ENCODE measurements around the gene SPOCK1.

DNA sequence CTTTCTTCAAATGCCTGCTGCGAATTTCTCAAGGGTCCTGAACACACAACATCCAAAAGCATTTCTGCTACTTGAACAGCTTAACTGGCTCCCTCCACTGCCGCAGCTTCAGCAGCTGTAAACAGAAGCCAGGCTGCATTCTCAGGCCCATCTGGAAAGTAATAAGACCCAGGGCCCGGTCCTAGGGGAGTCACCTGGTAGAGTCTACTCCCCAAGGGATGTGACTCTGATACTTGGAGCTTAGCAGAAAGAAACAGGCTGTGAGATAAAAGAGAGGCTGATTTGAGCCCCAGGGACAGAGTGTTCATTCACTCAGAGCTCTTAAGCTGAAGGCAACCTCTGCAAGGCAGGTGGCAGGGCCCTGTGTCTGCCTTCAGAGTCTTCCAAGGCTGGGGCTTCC is 356.8 kb downstream of the SPOCK1 start:
- TF ChIP-seq, protein P1, sequence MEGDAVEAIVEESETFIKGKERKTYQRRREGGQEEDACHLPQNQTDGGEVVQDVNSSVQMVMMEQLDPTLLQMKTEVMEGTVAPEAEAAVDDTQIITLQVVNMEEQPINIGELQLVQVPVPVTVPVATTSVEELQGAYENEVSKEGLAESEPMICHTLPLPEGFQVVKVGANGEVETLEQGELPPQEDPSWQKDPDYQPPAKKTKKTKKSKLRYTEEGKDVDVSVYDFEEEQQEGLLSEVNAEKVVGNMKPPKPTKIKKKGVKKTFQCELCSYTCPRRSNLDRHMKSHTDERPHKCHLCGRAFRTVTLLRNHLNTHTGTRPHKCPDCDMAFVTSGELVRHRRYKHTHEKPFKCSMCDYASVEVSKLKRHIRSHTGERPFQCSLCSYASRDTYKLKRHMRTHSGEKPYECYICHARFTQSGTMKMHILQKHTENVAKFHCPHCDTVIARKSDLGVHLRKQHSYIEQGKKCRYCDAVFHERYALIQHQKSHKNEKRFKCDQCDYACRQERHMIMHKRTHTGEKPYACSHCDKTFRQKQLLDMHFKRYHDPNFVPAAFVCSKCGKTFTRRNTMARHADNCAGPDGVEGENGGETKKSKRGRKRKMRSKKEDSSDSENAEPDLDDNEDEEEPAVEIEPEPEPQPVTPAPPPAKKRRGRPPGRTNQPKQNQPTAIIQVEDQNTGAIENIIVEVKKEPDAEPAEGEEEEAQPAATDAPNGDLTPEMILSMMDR (IDR thresholded peaks at IDR 0.05), result no peak
- no peak for TF ChIP-seq POLR2A (IDR thresholded peaks at IDR 0.05)
